ENCODE results near the gene GOLGA6L2. TPM values are rescaled to one million over a fixed set of nuclear protein-coding genes. Genes with fewer than 3 reads are reported as not detected.

Gene GOLGA6L2
- total RNA-seq, 1 donor from 2014 or later, result not detected

GRCh38 chr15:23395030-23395692 is 51.9 kb downstream of the GOLGA6L2 start:
- ATAC-seq (no peak), DNase-seq (peak; percentile 37)
- H3K4me1 ChIP-seq, result no peaks in the 10 kb centered on the region
- no peaks in the 10 kb centered on the region for H3K27me3 ChIP-seq
- H3K4me3 ChIP-seq, result no peak overlapping the region
- no peak for TF ChIP-seq CTCF (IDR thresholded peaks at IDR 0.05)
- no peaks in the 10 kb centered on the region for H3K9me3 ChIP-seq
- intact Hi-C loops (cut with DNase I), result no loop called here
- no peaks in the 10 kb centered on the region for H3K36me3 ChIP-seq
- H3K27ac ChIP-seq, result no peak overlapping the region

Other genes starting within 250 kb of the GOLGA6L2 start
- not detected for gene GOLGA6L26, start 113.0 kb downstream of the GOLGA6L2 start, total RNA-seq
- gene GOLGA8S, start 92.5 kb downstream of the GOLGA6L2 start, total RNA-seq, result 0.20 TPM
- 2.5 TPM for gene MKRN3, start 118.4 kb upstream of the GOLGA6L2 start, total RNA-seq
- gene MAGEL2, start 200.6 kb upstream of the GOLGA6L2 start, total RNA-seq, result 0.14 TPM
- 30.7 TPM for gene NDN, start 240.1 kb upstream of the GOLGA6L2 start, total RNA-seq

Measured in upper lobe of right lung (tissue), 1 donor.